Measurements from ENCODE around the gene CEPT1.

The CEPT1 gene

DNA sequence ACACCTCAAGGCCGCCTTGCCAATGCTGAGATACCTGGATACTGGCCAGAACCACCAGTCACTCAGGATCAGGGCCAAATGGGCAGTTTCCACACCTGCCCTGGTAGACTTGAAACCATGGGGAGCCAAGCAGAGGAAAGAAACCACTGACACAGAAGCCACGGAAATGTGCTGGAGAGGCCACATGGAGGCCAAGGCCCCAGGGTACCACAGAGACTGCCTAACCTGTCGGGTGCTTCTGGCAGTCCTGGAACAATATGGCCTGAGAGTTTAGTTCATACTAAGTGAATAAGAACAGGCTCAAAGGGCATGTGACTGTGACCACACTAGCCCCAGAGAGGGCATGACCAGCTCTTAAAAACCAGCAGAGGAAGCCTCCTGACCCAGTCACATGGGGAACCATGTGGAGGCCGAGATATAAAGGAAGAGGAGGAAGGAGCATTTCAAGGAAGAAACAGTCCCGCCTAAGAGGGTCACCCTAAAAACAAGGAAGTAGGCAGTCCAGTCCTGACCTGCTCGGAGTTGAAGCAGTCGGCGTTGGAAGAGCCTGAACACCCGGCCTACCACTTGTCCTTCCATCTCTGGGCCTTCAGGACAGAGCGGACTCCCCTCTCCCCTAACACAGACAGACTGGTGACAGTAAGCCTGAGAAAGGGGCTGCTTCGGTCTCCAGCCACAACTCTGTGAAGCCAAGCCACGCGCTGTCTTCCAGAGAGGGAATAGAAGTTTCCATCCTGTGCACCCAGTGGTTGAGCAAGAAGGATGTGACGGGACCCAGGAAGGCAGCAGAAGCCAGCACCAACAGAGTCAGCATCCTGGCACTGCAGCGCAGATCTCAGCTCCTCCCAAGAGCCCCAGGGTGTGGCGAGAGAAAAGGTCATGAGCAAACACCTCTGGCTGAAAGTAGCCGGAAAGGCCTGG, 60.1 kb downstream of the CEPT1 start, which contains the start of gene DENND2D:
TSS of gene DENND2D (minus strand) at position 766 of the 921 bp plus-strand sequence. CDS start at position 579, 187 bp downstream.
- TF ChIP-seq EP300 (IDR thresholded peaks at IDR 0.05; ENCODE audit: borderline replicate concordance) (no peak), ZBTB7A (IDR thresholded peaks at IDR 0.05; ENCODE audit: low read depth) (no peak)

DNA sequence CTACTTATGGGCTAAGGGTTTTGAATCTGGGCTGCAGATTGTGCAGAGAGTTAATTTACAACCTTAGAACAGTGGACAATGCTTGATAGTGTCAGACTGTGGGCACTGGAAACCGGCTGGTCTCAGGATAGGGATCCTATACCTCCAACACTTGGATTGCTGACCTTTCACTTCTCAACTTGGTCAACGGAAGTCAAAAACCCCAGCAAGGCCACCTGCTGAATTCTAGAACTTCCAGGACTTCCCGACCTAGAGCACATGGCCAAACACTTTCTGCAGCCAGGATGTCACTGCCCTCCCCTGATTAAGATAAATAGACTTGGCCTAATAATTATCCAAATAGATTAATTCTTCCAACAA, 60.8 kb downstream of the CEPT1 start:
- TF ChIP-seq, protein P1, sequence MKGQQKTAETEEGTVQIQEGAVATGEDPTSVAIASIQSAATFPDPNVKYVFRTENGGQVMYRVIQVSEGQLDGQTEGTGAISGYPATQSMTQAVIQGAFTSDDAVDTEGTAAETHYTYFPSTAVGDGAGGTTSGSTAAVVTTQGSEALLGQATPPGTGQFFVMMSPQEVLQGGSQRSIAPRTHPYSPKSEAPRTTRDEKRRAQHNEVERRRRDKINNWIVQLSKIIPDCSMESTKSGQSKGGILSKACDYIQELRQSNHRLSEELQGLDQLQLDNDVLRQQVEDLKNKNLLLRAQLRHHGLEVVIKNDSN (IDR thresholded peaks at IDR 0.05): no peak
- TF ChIP-seq CEBPB (IDR thresholded peaks at IDR 0.05): no peak
- no peak for TF ChIP-seq TEAD4 (IDR thresholded peaks at IDR 0.05)
- TF ChIP-seq FOXM1 (IDR thresholded peaks at IDR 0.05; ENCODE audit: borderline replicate concordance, low read depth): no peak
- TF ChIP-seq RAD21 (IDR thresholded peaks at IDR 0.05; ENCODE audit: low read depth): no peak
- TF ChIP-seq EGR1 (IDR thresholded peaks at IDR 0.05): no peak
- no peak for TF ChIP-seq NFIC (IDR thresholded peaks at IDR 0.05)

DNA sequence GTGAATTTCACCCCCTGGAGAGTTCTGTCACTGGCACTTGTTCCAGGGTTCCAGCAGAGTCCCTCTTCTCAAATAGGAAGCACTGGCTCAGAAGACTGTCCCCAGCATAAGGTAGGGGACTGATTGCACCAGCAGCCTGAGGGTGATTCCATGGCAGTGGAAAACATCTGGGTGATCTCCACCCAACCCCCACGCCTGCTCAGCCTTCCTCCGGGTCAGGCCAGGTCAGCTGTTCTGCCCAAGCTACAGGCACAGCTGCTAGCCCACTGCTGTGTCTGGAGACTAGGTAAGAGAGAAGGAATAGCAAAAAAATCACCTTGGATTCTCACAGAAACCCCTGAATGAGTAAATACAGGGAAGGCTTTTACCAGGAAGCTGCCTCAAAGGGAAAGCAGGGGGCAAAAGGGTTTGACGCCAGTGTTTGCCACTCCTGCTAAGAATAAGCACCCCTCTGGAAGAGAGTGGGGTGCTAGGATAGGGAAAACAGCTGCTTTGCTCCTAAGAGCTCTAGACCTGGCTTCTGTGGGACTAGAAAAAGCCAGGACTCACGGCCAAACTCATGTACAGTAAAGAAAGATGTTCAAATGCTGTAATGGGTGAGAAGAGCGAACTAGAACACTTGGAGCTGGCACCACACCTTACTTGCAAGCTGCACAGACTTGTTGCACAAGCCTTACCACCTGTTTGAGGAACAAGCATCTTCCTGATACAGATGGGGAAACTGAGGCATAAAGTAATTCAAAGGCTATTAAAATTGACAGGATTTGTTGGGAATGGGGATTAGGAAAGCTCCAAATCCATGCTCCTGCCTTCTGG, 61.5 kb downstream of the CEPT1 start:
- TF ChIP-seq, protein P1 (IDR thresholded peaks at IDR 0.05): no peak
- TF ChIP-seq, protein P2, sequence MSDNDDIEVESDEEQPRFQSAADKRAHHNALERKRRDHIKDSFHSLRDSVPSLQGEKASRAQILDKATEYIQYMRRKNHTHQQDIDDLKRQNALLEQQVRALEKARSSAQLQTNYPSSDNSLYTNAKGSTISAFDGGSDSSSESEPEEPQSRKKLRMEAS (IDR thresholded peaks at IDR 0.05): no peak
- TF ChIP-seq TAF1 (IDR thresholded peaks at IDR 0.05; ENCODE audit: low read depth): no peak
- TF ChIP-seq TEAD4 (IDR thresholded peaks at IDR 0.05): no peak
- TF ChIP-seq NFIC (IDR thresholded peaks at IDR 0.05): no peak
- TF ChIP-seq, protein P3, sequence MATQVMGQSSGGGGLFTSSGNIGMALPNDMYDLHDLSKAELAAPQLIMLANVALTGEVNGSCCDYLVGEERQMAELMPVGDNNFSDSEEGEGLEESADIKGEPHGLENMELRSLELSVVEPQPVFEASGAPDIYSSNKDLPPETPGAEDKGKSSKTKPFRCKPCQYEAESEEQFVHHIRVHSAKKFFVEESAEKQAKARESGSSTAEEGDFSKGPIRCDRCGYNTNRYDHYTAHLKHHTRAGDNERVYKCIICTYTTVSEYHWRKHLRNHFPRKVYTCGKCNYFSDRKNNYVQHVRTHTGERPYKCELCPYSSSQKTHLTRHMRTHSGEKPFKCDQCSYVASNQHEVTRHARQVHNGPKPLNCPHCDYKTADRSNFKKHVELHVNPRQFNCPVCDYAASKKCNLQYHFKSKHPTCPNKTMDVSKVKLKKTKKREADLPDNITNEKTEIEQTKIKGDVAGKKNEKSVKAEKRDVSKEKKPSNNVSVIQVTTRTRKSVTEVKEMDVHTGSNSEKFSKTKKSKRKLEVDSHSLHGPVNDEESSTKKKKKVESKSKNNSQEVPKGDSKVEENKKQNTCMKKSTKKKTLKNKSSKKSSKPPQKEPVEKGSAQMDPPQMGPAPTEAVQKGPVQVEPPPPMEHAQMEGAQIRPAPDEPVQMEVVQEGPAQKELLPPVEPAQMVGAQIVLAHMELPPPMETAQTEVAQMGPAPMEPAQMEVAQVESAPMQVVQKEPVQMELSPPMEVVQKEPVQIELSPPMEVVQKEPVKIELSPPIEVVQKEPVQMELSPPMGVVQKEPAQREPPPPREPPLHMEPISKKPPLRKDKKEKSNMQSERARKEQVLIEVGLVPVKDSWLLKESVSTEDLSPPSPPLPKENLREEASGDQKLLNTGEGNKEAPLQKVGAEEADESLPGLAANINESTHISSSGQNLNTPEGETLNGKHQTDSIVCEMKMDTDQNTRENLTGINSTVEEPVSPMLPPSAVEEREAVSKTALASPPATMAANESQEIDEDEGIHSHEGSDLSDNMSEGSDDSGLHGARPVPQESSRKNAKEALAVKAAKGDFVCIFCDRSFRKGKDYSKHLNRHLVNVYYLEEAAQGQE (IDR thresholded peaks at IDR 0.05; ENCODE audit: low read depth): no peak
- no peak for TF ChIP-seq YY1 (IDR thresholded peaks at IDR 0.05; ENCODE audit: low read depth)
- TF ChIP-seq RAD21 (IDR thresholded peaks at IDR 0.05; ENCODE audit: low read depth): no peak
- no peak for TF ChIP-seq FOXM1 (IDR thresholded peaks at IDR 0.05; ENCODE audit: borderline replicate concordance, low read depth)
- no peak for TF ChIP-seq EGR1 (IDR thresholded peaks at IDR 0.05)
- TF ChIP-seq CEBPB (IDR thresholded peaks at IDR 0.05): no peak

DNA sequence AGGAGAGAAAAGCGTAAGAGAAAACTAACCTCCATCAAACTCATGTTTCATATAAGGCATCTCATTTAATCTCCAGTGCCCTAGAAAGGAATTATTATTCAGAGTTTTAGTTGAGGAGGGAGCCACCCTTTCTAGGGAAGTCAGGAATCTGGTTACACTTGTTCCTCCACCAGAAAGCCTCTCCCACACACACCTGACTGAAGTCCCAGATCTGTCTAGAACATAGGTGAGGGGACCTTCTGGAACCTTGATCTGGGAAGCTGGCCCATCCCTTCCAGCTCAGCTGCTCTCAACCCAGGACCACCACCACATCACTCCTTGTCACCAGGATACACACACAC, 62.3 kb downstream of the CEPT1 start:
- TF ChIP-seq TAF1 (IDR thresholded peaks at IDR 0.05; ENCODE audit: low read depth): no peak
- peak; percentile 34; the same call in 1 of the 2 replicates for TF ChIP-seq TEAD4 (IDR thresholded peaks at IDR 0.05)

DNA sequence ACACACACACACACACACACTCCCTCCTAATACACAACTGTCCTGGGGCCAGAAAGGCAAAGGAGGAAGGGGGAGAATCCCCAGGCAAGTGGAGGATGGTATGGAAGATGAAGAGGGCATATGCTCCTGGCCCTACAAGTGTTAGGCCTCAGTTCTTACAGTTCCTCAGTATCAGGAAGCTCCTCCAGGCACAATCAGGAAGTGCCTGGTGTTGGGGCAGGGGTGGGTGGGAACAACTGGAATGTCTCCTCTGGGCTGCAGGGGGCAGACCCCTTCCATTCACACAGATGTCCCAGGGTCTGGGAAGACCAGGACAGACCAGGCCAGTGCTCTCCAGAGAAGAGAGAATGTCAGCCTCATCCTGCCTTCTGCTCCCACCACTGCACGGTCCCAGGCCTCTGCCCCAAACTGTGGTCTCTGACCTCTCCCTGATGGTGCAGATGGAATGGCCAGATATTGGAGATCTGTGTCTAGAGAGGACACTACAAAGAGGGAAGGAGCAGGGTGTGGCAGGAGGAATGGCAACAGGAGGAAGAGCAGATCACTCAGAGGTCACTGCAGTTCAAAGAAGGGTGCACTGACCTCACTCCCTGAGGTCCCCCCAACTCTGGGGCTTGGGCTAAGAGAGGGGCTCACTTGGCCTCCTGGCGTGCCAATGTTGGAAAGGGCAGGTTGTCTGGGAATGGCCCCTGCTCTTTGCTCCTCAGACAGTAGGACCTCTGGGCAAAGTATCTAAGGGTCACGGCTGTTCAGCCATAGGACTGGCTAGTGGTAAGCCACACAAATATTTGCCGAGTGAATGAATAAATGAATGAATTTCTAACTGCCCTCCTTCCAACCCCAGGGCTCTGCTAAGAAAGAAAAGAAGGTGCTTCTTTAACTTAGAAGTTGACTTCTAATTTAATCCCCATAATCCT, 62.9 kb downstream of the CEPT1 start:
- TF ChIP-seq, protein P3 (IDR thresholded peaks at IDR 0.05; ENCODE audit: low read depth): no peak
- TF ChIP-seq EGR1 (IDR thresholded peaks at IDR 0.05) (no peak), FOXM1 (IDR thresholded peaks at IDR 0.05; ENCODE audit: borderline replicate concordance, low read depth) (no peak), YY1 (IDR thresholded peaks at IDR 0.05; ENCODE audit: low read depth) (no peak), CREB1 (IDR thresholded peaks at IDR 0.05; ENCODE audit: low read depth) (no peak), TAF1 (IDR thresholded peaks at IDR 0.05; ENCODE audit: low read depth) (no peak), TEAD4 (IDR thresholded peaks at IDR 0.05) (no peak), CEBPB (IDR thresholded peaks at IDR 0.05) (no peak), TCF12 (IDR thresholded peaks at IDR 0.05; ENCODE audit: low read depth) (no peak), ZBTB7A (IDR thresholded peaks at IDR 0.05; ENCODE audit: low read depth) (no peak), RAD21 (IDR thresholded peaks at IDR 0.05; ENCODE audit: low read depth) (no peak), NFIC (IDR thresholded peaks at IDR 0.05) (no peak), EP300 (IDR thresholded peaks at IDR 0.05; ENCODE audit: borderline replicate concordance) (no peak)
- TF ChIP-seq, protein P1 (IDR thresholded peaks at IDR 0.05): no peak
- TF ChIP-seq, protein P2 (IDR thresholded peaks at IDR 0.05): no peak
